ENCODE results near the gene SNX15. TPM values are rescaled to one million over a fixed set of nuclear protein-coding genes. Genes with fewer than 3 reads are reported as not detected.

SNX15 gene
- total RNA-seq, 1 donor from 2014 or later = 25.1 TPM

GRCh38 chr11:65034423-65034822 is 7.2 kb downstream of the SNX15 start:
- Histone ChIP-seq H3K27me3 (no peaks in the 10 kb centered on the region), H3K4me1 (no peaks in the 10 kb centered on the region), H3K9me3 (no peaks in the 10 kb centered on the region), H3K36me3 (peaks cover 57 to 73% of the 10 kb centered on the region in 2 donors), H3K27ac (no peak overlapping the region), H3K4me3 (no peak overlapping the region)
- no peak for TF ChIP-seq CTCF (IDR thresholded peaks at IDR 0.05)
- DNase-seq (ENCODE audit: low spot score in 2 of 2) = no peak
- intact Hi-C loops (cut with DNase I) = no loop called here

GRCh38 chr11:65035579-65035978 is 8.3 kb downstream of the SNX15 start:
- TF ChIP-seq CTCF (IDR thresholded peaks at IDR 0.05) = no peak
- intact Hi-C loops (cut with DNase I) = no loop called here
- Histone ChIP-seq H3K9me3 (no peaks in the 10 kb centered on the region), H3K4me1 (no peaks in the 10 kb centered on the region), H3K27ac (no peak overlapping the region), H3K27me3 (no peaks in the 10 kb centered on the region), H3K36me3 (peaks cover 57 to 78% of the 10 kb centered on the region in 2 donors), H3K4me3 (no peak overlapping the region)
- no peak for DNase-seq (ENCODE audit: low spot score in 2 of 2)

GRCh38 chr11:65036931-65037330 is 9.7 kb downstream of the SNX15 start:
- no peak for DNase-seq (ENCODE audit: low spot score in 2 of 2)
- Histone ChIP-seq H3K4me3 (no peak overlapping the region), H3K27ac (no peak overlapping the region), H3K27me3 (no peaks in the 10 kb centered on the region), H3K36me3 (peaks cover 53 to 65% of the 10 kb centered on the region in 2 donors), H3K9me3 (no peaks in the 10 kb centered on the region), H3K4me1 (peaks cover 3% of the 10 kb centered on the region in 2 donors)
- intact Hi-C loops (cut with DNase I) = no loop called here
- TF ChIP-seq CTCF (IDR thresholded peaks at IDR 0.05) = no peak

- Histone ChIP-seq H3K4me3 (peak overlapping the region; percentile 82 to 95), H3K9me3 (no peaks in the 10 kb centered on the region), H3K27ac (peak overlapping the region; percentile 89), H3K27me3 (no peaks in the 10 kb centered on the region), H3K4me1 (peaks cover 4 to 6% of the 10 kb centered on the region in 2 donors), H3K36me3 (peaks cover 18 to 42% of the 10 kb centered on the region in 2 donors)
- intact Hi-C loops (cut with DNase I) = loop anchor here (5.0 to 10.0 kb wide), 2 partner anchors 42 to 624 kb away; partner anchors contain the start of genes CDCA5, RELA and ZFPL1
- no peak for TF ChIP-seq CTCF (IDR thresholded peaks at IDR 0.05)
- DNase-seq (ENCODE audit: low spot score in 2 of 2) = no peak
Measured at GRCh38 chr11:65040520-65040846, 13.2 kb downstream of the SNX15 start.

GRCh38 chr11:65040847-65041622 is 13.8 kb downstream of the SNX15 start, which contains the start of gene SAC3D1:
TSS of gene SAC3D1 (plus strand) at chr11:65041210. CDS start at chr11:65041293, 83 bp downstream.
- no peak for TF ChIP-seq CTCF (IDR thresholded peaks at IDR 0.05)
- no peaks in the 10 kb centered on the region for H3K9me3 ChIP-seq
- no peaks in the 10 kb centered on the region for H3K27me3 ChIP-seq
- peak within 1 kb of the TSS; percentile 82 to 95 for H3K4me3 ChIP-seq
- intact Hi-C loops (cut with DNase I) = loop anchor here (1.0 to 10.0 kb wide), 4 partner anchors 13 to 624 kb away; partner anchors contain the start of genes ARL2, CDCA5, RELA and ZFPL1
- peak; percentile 62 to 94 for DNase-seq (ENCODE audit: low spot score in 2 of 2)
- peaks cover 4 to 6% of the 10 kb centered on the region in 2 donors for H3K4me1 ChIP-seq
- peak within 1 kb of the TSS; percentile 89 for H3K27ac ChIP-seq
- H3K36me3 ChIP-seq = peaks cover 13 to 36% of the 10 kb centered on the region in 2 donors

Measured in ascending aorta (tissue), 2 donors.